WTC11 (cell line): ENCODE results near the gene GZMB.

Experiments
- ATF1 ChIP-seq: sonication (generic); formaldehyde crosslinking; IDR thresholded peaks from 2 replicates; pipeline ENCODE4 v1.8.1; 2023; ENCODE audit warnings: mild to moderate bottlenecking, moderate library complexity, missing genetic modification reagents
- CREB1 ChIP-seq: sonication (generic); formaldehyde crosslinking; IDR thresholded peaks from 2 replicates; pipeline ENCODE4 v1.8.0; 2023; ENCODE audit warnings: mild to moderate bottlenecking, missing genetic modification reagents
- FOXK1 ChIP-seq: sonication (generic); formaldehyde crosslinking; IDR thresholded peaks from 2 replicates; pipeline ENCODE4 v1.8.0; 2022; ENCODE audit warnings: mild to moderate bottlenecking, moderate library complexity, missing genetic modification reagents
- TEAD1 ChIP-seq: sonication (generic); formaldehyde crosslinking; IDR thresholded peaks from 2 replicates; pipeline ENCODE4 v1.8.0; 2022; ENCODE audit warnings: mild to moderate bottlenecking, missing genetic modification reagents
- TF ChIP-seq, protein P1 (sequence below): fragments of 200-600 bp; IDR thresholded peaks from 2 replicates; pipeline ENCODE4 v1.8.0; 2022; ENCODE audit warnings: antibody characterized with exemption
- TF ChIP-seq, protein P2 (sequence below): sonication (generic); formaldehyde crosslinking; IDR thresholded peaks from 2 replicates; pipeline ENCODE4 v1.8.0; 2022; ENCODE audit warnings: mild to moderate bottlenecking, missing genetic modification reagents

DNA sequence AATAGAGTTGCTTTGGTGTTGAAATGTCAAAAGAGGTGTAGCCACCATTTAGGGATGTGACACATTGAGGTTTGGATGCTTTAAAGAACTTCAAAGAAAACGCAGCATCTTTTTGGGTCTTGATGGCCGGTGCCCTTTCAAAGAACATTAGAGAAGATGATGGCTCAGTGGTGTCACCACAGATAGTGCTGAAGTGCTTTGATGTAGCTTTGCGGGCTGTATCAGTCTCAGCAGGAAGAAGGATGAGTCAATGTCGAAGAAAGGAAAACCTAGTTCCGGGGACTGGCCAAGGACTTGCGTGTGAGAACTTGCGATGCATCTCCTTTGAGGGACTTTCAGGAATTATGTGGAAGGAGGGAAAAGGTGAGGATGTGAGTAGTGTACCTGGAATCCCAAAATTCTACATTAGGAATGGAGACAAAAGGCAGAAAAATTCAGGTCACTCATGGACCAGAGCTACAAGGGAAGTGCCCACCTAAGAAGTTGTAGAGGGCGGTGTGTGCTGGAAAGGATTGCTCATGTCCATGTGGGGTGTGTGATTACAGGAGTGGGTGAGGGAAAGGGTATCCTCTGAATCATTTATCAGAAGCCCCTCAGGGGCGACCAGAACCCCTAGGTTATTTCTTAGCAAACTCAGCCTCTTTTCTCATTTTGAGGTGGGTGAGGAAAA is 39.7 kb upstream of the GZMB start:
- TF ChIP-seq, protein P1, sequence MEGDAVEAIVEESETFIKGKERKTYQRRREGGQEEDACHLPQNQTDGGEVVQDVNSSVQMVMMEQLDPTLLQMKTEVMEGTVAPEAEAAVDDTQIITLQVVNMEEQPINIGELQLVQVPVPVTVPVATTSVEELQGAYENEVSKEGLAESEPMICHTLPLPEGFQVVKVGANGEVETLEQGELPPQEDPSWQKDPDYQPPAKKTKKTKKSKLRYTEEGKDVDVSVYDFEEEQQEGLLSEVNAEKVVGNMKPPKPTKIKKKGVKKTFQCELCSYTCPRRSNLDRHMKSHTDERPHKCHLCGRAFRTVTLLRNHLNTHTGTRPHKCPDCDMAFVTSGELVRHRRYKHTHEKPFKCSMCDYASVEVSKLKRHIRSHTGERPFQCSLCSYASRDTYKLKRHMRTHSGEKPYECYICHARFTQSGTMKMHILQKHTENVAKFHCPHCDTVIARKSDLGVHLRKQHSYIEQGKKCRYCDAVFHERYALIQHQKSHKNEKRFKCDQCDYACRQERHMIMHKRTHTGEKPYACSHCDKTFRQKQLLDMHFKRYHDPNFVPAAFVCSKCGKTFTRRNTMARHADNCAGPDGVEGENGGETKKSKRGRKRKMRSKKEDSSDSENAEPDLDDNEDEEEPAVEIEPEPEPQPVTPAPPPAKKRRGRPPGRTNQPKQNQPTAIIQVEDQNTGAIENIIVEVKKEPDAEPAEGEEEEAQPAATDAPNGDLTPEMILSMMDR, result no peak
- TF ChIP-seq ATF1, result no peak
- no peak for TF ChIP-seq CREB1 (CRISPR knock-in tag)
- TF ChIP-seq, protein P2, sequence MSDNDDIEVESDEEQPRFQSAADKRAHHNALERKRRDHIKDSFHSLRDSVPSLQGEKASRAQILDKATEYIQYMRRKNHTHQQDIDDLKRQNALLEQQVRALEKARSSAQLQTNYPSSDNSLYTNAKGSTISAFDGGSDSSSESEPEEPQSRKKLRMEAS (CRISPR knock-in tag), result no peak
- TF ChIP-seq FOXK1 (CRISPR knock-in tag), result no peak
- no peak for TF ChIP-seq TEAD1 (CRISPR knock-in tag)
